Ascending aorta (tissue), 2 donors: Measurements from ENCODE around the gene PCNX2. TPM values are rescaled to one million over a fixed set of nuclear protein-coding genes. Genes with fewer than 3 reads are reported as not detected.

Experiments
- DNase-seq, 2 donors: peaks; one replicate each; pipeline ENCODE4 v3.0.0-alpha.2; 2019; ENCODE audit warnings: low spot score in 2 of 2
- H3K27ac ChIP-seq, 2 donors: fragments of 200-600 bp; sonication (generic); one replicate each; pipeline ENCODE4 v1.5.1; 2016 to 2017; ENCODE audit warnings: mild to moderate bottlenecking in 1 of 2
- H3K27me3 ChIP-seq: fragments of 200-600 bp; sonication (generic); one replicate; pipeline ENCODE4 v1.5.1; 2017
- H3K36me3 ChIP-seq, 2 donors: fragments of 200-600 bp; sonication (generic); one replicate each; pipeline ENCODE4 v1.5.1; 2016
- H3K4me1 ChIP-seq, 2 donors: fragments of 200-600 bp; sonication (generic); one replicate each; pipeline ENCODE4 v1.5.1; 2016 to 2017; ENCODE audit warnings: mild to moderate bottlenecking in 1 of 2
- H3K4me3 ChIP-seq, 2 donors: fragments of 200-600 bp; sonication (generic); one replicate each; pipeline ENCODE4 v1.5.1; 2016 to 2017; ENCODE audit warnings: mild to moderate bottlenecking in 1 of 2
- H3K9me3 ChIP-seq, 2 donors: fragments of 200-600 bp; sonication (generic); one replicate each; pipeline ENCODE4 v1.5.1; 2016
- CTCF ChIP-seq, 3 experiments: fragments of 200-600 bp in 2 of 3; fragments of 450-650 bp in 1 of 3; sonication (generic) in 2 of 3; IDR thresholded peaks; one replicate each; pipeline ENCODE4 v1.5.1; 2016 to 2019; ENCODE audit warnings: antibody characterized with exemption in 3 of 3, mild to moderate bottlenecking in 1 of 3, moderate library complexity in 1 of 3
- intact Hi-C: fragments of 100-400 bp; cut with DNase I; formaldehyde crosslinking; loops from one replicate; pipeline ENCODE4 v1.15.1; 2023
- total RNA-seq: library from RNA; depleted of rRNA; stranded (reverse); fragments of >200 nt; gene quantifications from one replicate; pipeline ENCODE4 v1.1.0, GENCODE V29; 2016

Gene PCNX2
- total RNA-seq, 1 donor from 2014 or later = 13.6 TPM

- intact Hi-C loops = no loop called here
- no peaks in the 10 kb centered on the region for H3K4me1 ChIP-seq
- H3K27me3 ChIP-seq = no peaks in the 10 kb centered on the region
- H3K27ac ChIP-seq = no peak overlapping the region
- no peak for TF ChIP-seq CTCF (IDR thresholded peaks at IDR 0.05)
- no peaks in the 10 kb centered on the region for H3K9me3 ChIP-seq
- H3K4me3 ChIP-seq = no peak overlapping the region
- no peak for DNase-seq
- H3K36me3 ChIP-seq = peaks cover 0 to 8% of the 10 kb centered on the region in 2 donors
Observed at GRCh38 chr1:233233508-233234040, 62.0 kb downstream of the PCNX2 start.

GRCh38 chr1:233230011-233230410 lies 65.5 kb downstream of the PCNX2 start:
- no peak overlapping the region for H3K4me3 ChIP-seq
- no peaks in the 10 kb centered on the region for H3K36me3 ChIP-seq
- no peaks in the 10 kb centered on the region for H3K9me3 ChIP-seq
- H3K27me3 ChIP-seq = no peaks in the 10 kb centered on the region
- intact Hi-C loops = no loop called here
- no peak for TF ChIP-seq CTCF (IDR thresholded peaks at IDR 0.05)
- no peak for DNase-seq
- H3K27ac ChIP-seq = no peak overlapping the region
- H3K4me1 ChIP-seq = no peaks in the 10 kb centered on the region

- no peak overlapping the region for H3K27ac ChIP-seq
- H3K9me3 ChIP-seq = no peaks in the 10 kb centered on the region
- intact Hi-C loops = no loop called here
- DNase-seq = no peak
- TF ChIP-seq CTCF (IDR thresholded peaks at IDR 0.05) = no peak
- H3K4me3 ChIP-seq = no peak overlapping the region
- H3K4me1 ChIP-seq = no peaks in the 10 kb centered on the region
- H3K27me3 ChIP-seq = no peaks in the 10 kb centered on the region
- H3K36me3 ChIP-seq = no peaks in the 10 kb centered on the region
Observed at GRCh38 chr1:233229288-233229687, 66.2 kb downstream of the PCNX2 start.

GRCh38 chr1:233227930-233228465 lies 67.5 kb downstream of the PCNX2 start:
- Histone ChIP-seq H3K4me3 (no peak overlapping the region), H3K9me3 (no peaks in the 10 kb centered on the region), H3K4me1 (no peaks in the 10 kb centered on the region), H3K27me3 (no peaks in the 10 kb centered on the region), H3K36me3 (no peaks in the 10 kb centered on the region), H3K27ac (no peak overlapping the region)
- DNase-seq = no peak
- intact Hi-C loops = no loop called here
- no peak for TF ChIP-seq CTCF (IDR thresholded peaks at IDR 0.05)

GRCh38 chr1:233224311-233224710 lies 71.2 kb downstream of the PCNX2 start:
- Histone ChIP-seq H3K27me3 (no peaks in the 10 kb centered on the region), H3K9me3 (no peaks in the 10 kb centered on the region), H3K4me3 (no peak overlapping the region), H3K36me3 (peaks cover 4 to 10% of the 10 kb centered on the region in 2 donors), H3K4me1 (no peaks in the 10 kb centered on the region), H3K27ac (no peak overlapping the region)
- intact Hi-C loops = no loop called here
- no peak for DNase-seq
- TF ChIP-seq CTCF (IDR thresholded peaks at IDR 0.05) = no peak

GRCh38 chr1:233217832-233218231 lies 77.7 kb downstream of the PCNX2 start:
- Histone ChIP-seq H3K4me3 (no peak overlapping the region), H3K27me3 (no peaks in the 10 kb centered on the region), H3K9me3 (no peaks in the 10 kb centered on the region), H3K4me1 (no peaks in the 10 kb centered on the region), H3K27ac (no peak overlapping the region), H3K36me3 (peaks cover 4 to 10% of the 10 kb centered on the region in 2 donors)
- no peak for DNase-seq
- TF ChIP-seq CTCF (IDR thresholded peaks at IDR 0.05) = no peak
- intact Hi-C loops = no loop called here
